ENCODE measurements around the gene RAB11FIP4. TPM values are rescaled to one million over a fixed set of nuclear protein-coding genes. Genes with fewer than 3 reads are reported as not detected.

RAB11FIP4 gene
- total and polyA plus RNA-seq, 2 donors (not counting 1 experiment from before 2014, with no cell fraction given): 17.0 to 70.5 TPM

- intact Hi-C loops (cut with micrococcal nuclease): no loop called here
- H3K4me1 Mint-ChIP-seq: peaks cover 14% of the 10 kb centered on the region
- H3K27ac Mint-ChIP-seq: no peak overlapping the region
- H3K4me2 ChIP-seq (replicated peaks; ENCODE audit: low read depth, low read length, poor library complexity, severe bottlenecking): no peak overlapping the region
- H3K79me2 ChIP-seq (ENCODE audit: control insufficient read depth, insufficient read depth, low read length): peaks cover 74% of the 10 kb centered on the region
- H3K9me3 ChIP-seq (ENCODE audit: control extremely low read depth in 1 of 3, control insufficient read depth in 2 of 3, insufficient read depth in 1 of 3, low read length in 2 of 3): peaks cover 0 to 1% (median 0%) of the 10 kb centered on the region in 3 donors
- H2AFZ ChIP-seq (ENCODE audit: insufficient read depth, low read depth, low read length, poor library complexity, severe bottlenecking): no peak overlapping the region
- CTCF ChIA-PET: interaction anchor here (0.7 to 22.3 kb wide), 12 partner anchors 8 to 324 kb away, joined by 3 to 460 read pairs (median 4); no protein-coding TSS in a partner anchor
- peaks cover 56% of the 10 kb centered on the region for H4K20me1 ChIP-seq (ENCODE audit: control insufficient read depth, insufficient read depth, low read length, poor library complexity, severe bottlenecking)
- H3K4me1 ChIP-seq (ENCODE audit: control insufficient read depth in 2 of 2, insufficient read depth in 2 of 2, low read length in 2 of 2): peaks cover 0 to 5% of the 10 kb centered on the region in 2 donors
- H3K9ac ChIP-seq (ENCODE audit: low read length): no peak overlapping the region
- no peak overlapping the region for H3K4me3 Mint-ChIP-seq
- no peak for TF ChIP-seq CTCF (IDR thresholded peaks at IDR 0.05)
- no peak for TF ChIP-seq EZH2 (IDR thresholded peaks at IDR 0.05; ENCODE audit: borderline replicate concordance, insufficient read depth, low read depth, low read length, poor library complexity, severe bottlenecking)
- no peaks in the 10 kb centered on the region for H3K27me3 ChIP-seq (replicated peaks in 1 of 4; ENCODE audit: control extremely low read depth in 1 of 4, control insufficient read depth in 3 of 4, insufficient read depth in 4 of 4, low read length in 3 of 4)
- H3K9me3 Mint-ChIP-seq (ENCODE audit: insufficient read depth): no peaks in the 10 kb centered on the region
- POLR2A ChIA-PET: interaction anchor here (0.7 kb wide), 1 partner anchor 22 kb away, joined by 4 read pairs; no protein-coding TSS in a partner anchor
- no peak for DNase-seq
- ATAC-seq (ENCODE audit: low read depth): no peak
- 72% methylated on average over 11 of the region's 11 CpGs for WGBS (ENCODE audit: insufficient coverage)
- no peak overlapping the region for H3K4me3 ChIP-seq (ENCODE audit: control extremely low read depth in 1 of 5, extremely low read depth in 1 of 5, insufficient read depth in 1 of 5, low read depth in 2 of 5, low read length in 4 of 5)
- no peaks in the 10 kb centered on the region for H3K27me3 Mint-ChIP-seq
- no peak overlapping the region for H3K27ac ChIP-seq (ENCODE audit: low read length in 2 of 2)
- H3K36me3 ChIP-seq (replicated peaks in 1 of 2; ENCODE audit: control extremely low read depth in 1 of 2, control insufficient read depth in 1 of 2, extremely low read depth in 1 of 2, insufficient read depth in 2 of 2, low read length in 1 of 2): peaks cover 0 to 46% of the 10 kb centered on the region in 2 experiments
Measured at GRCh38 chr17:31517524-31517923, 126.0 kb downstream of the RAB11FIP4 start.

GRCh38 chr17:31518478-31518877 lies 127.0 kb downstream of the RAB11FIP4 start:
- no peaks in the 10 kb centered on the region for H3K27me3 Mint-ChIP-seq
- POLR2A ChIA-PET: no interaction called here
- Histone ChIP-seq H3K4me1 (ENCODE audit: control insufficient read depth in 2 of 2, insufficient read depth in 2 of 2, low read length in 2 of 2) (peaks cover 0 to 5% of the 10 kb centered on the region in 2 donors), H3K4me2 (replicated peaks; ENCODE audit: low read depth, low read length, poor library complexity, severe bottlenecking) (no peak overlapping the region), H2AFZ (ENCODE audit: insufficient read depth, low read depth, low read length, poor library complexity, severe bottlenecking) (no peak overlapping the region), H4K20me1 (ENCODE audit: control insufficient read depth, insufficient read depth, low read length, poor library complexity, severe bottlenecking) (peaks cover 46% of the 10 kb centered on the region), H3K4me3 (ENCODE audit: control extremely low read depth in 1 of 5, extremely low read depth in 1 of 5, insufficient read depth in 1 of 5, low read depth in 2 of 5, low read length in 4 of 5) (no peak overlapping the region), H3K36me3 (replicated peaks in 1 of 2; ENCODE audit: control extremely low read depth in 1 of 2, control insufficient read depth in 1 of 2, extremely low read depth in 1 of 2, insufficient read depth in 2 of 2, low read length in 1 of 2) (peaks cover 0 to 46% of the 10 kb centered on the region in 2 experiments), H3K79me2 (ENCODE audit: control insufficient read depth, insufficient read depth, low read length) (peaks cover 65% of the 10 kb centered on the region), H3K9me3 (ENCODE audit: control extremely low read depth in 1 of 3, control insufficient read depth in 2 of 3, insufficient read depth in 1 of 3, low read length in 2 of 3) (peaks cover 0 to 11% (median 3%) of the 10 kb centered on the region in 3 donors), H3K27me3 (replicated peaks in 1 of 4; ENCODE audit: control extremely low read depth in 1 of 4, control insufficient read depth in 3 of 4, insufficient read depth in 4 of 4, low read length in 3 of 4) (no peaks in the 10 kb centered on the region), H3K9ac (ENCODE audit: low read length) (no peak overlapping the region), H3K27ac (ENCODE audit: low read length in 2 of 2) (no peak overlapping the region)
- ATAC-seq (ENCODE audit: low read depth) (no peak), DNase-seq (no peak)
- no peak overlapping the region for H3K27ac Mint-ChIP-seq
- H3K4me1 Mint-ChIP-seq: peaks cover 14% of the 10 kb centered on the region
- no peak overlapping the region for H3K4me3 Mint-ChIP-seq
- CTCF ChIA-PET: interaction anchor here (0.6 to 22.3 kb wide), 5 partner anchors 9 to 323 kb away, joined by 3 to 460 read pairs (median 9); no protein-coding TSS in a partner anchor
- TF ChIP-seq CTCF (IDR thresholded peaks at IDR 0.05) (no peak), EZH2 (IDR thresholded peaks at IDR 0.05; ENCODE audit: borderline replicate concordance, insufficient read depth, low read depth, low read length, poor library complexity, severe bottlenecking) (no peak)
- no peaks in the 10 kb centered on the region for H3K9me3 Mint-ChIP-seq (ENCODE audit: insufficient read depth)
- WGBS (ENCODE audit: insufficient coverage): 100% methylated on average over 3 of the region's 4 CpGs
- intact Hi-C loops (cut with micrococcal nuclease): no loop called here
